Subcutaneous adipose tissue (tissue), 4 donors: ENCODE results near the gene IQGAP2. TPM values are rescaled to one million over a fixed set of nuclear protein-coding genes. Genes with fewer than 3 reads are reported as not detected.

Source experiments
- total RNA-seq, 4 donors: library from RNA; depleted of rRNA; stranded (reverse); fragments of >200 nt; gene quantifications; one replicate each; pipeline ENCODE4 v1.1.0, GENCODE V29; 2016
- TF ChIP-seq, protein P1 (sequence below): fragments of 450-650 bp; IDR thresholded peaks from one replicate; pipeline ENCODE4 v1.5.1; 2016; ENCODE audit warnings: low read depth, mild to moderate bottlenecking, control low read depth, antibody characterized with exemption, moderate library complexity

Gene IQGAP2
- total RNA-seq, 4 donors from 2014 or later: 16.8 to 119 (median 57.0) TPM

GRCh38 chr5:76458486-76458830 lies 55.4 kb downstream of the IQGAP2 start:
- TF ChIP-seq, protein P1, sequence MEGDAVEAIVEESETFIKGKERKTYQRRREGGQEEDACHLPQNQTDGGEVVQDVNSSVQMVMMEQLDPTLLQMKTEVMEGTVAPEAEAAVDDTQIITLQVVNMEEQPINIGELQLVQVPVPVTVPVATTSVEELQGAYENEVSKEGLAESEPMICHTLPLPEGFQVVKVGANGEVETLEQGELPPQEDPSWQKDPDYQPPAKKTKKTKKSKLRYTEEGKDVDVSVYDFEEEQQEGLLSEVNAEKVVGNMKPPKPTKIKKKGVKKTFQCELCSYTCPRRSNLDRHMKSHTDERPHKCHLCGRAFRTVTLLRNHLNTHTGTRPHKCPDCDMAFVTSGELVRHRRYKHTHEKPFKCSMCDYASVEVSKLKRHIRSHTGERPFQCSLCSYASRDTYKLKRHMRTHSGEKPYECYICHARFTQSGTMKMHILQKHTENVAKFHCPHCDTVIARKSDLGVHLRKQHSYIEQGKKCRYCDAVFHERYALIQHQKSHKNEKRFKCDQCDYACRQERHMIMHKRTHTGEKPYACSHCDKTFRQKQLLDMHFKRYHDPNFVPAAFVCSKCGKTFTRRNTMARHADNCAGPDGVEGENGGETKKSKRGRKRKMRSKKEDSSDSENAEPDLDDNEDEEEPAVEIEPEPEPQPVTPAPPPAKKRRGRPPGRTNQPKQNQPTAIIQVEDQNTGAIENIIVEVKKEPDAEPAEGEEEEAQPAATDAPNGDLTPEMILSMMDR: no peak

DNA sequence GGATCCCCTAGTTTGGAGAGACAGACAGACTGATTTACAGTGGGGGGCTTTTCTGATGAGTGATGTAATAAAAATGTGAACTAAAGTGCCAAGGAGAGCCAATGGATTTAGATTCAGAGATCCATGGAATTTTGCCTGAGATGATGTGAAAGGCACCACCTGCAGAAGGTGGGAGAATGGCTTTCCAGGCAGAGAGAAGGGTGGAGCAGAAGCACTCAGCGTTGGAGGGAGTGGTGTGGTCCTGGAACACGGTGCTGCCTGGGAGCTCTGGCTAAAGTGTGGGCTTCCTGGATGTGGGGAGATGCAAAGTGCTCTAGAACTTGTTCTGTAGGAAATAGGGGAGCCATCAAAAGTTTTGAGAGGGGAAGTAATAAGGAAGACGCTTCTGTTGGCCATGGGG lies 57.0 kb downstream of the IQGAP2 start:
- TF ChIP-seq, protein P1: no peak

DNA sequence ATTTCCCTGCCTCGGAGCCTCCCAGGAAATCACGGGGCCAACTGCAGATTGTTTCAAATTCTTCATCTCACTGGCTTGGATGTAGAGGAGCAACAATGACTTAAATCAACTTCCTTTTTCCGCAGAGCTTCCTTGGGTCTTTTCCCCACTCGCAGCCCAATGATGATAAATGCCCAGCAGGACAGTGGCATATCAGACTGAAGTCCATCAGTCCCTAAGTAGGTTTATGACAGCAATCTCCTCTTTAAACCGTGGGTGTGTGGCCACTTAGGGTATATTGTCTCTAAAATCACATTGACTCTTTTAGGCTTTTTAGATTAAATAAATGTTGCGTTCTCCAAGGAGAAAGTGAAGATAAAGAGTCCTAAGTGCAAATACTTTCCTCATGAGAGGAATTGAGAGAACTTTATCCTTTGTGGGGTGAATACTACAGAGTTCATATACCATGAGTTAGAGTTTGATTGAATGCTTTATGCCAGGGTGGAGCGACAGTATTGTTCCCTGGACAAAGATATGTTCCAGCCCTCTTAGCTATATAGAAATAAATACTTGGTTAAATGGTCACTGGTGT lies 59.1 kb downstream of the IQGAP2 start:
- TF ChIP-seq, protein P1: no peak

- TF ChIP-seq, protein P1: no peak
These were observed 64.1 kb downstream of the IQGAP2 start for GRCh38 chr5:76467216-76467615.

GRCh38 chr5:76468635-76469425 lies 65.7 kb downstream of the IQGAP2 start:
- TF ChIP-seq, protein P1: no peak

- TF ChIP-seq, protein P1: no peak
These were observed 66.7 kb downstream of the IQGAP2 start for GRCh38 chr5:76469656-76470290.

GRCh38 chr5:76470976-76471375 lies 67.9 kb downstream of the IQGAP2 start:
- TF ChIP-seq, protein P1: no peak
